Panc1 (cell line): Measurements from ENCODE around the gene SLC35D2.

Experiments used
- TCF7L2 ChIP-seq: IDR thresholded peaks from 2 replicates; pipeline ENCODE4 v1.6.1; 2011; ENCODE audit warnings: mild to moderate bottlenecking, low read depth, low read length, inconsistent platforms
- TF ChIP-seq, protein P1 (sequence below): fragments of 450-650 bp; IDR thresholded peaks from 2 replicates; pipeline ENCODE4 v1.5.1; 2017; ENCODE audit warnings: mild to moderate bottlenecking

DNA sequence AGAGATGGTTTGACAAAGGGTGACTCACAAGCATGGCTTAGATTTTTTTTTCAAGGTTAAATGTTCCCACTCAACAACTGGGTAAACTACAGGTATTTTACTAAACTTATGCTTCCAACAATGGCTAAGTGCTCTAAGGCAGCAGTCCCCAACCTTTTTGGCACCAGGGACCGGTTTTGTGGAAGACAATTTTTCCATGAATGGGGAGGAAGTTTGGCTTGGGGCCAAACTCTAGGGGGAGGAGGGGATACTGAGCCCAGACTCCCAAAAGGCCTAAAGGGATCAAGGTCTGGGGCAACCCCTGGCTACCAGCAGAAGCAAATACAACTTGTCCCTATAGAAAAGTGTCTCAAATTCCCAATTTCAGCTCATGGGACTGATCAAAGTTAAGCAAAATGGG, 49.6 kb downstream of the SLC35D2 start:
- no peak for TF ChIP-seq TCF7L2
- TF ChIP-seq, protein P1, sequence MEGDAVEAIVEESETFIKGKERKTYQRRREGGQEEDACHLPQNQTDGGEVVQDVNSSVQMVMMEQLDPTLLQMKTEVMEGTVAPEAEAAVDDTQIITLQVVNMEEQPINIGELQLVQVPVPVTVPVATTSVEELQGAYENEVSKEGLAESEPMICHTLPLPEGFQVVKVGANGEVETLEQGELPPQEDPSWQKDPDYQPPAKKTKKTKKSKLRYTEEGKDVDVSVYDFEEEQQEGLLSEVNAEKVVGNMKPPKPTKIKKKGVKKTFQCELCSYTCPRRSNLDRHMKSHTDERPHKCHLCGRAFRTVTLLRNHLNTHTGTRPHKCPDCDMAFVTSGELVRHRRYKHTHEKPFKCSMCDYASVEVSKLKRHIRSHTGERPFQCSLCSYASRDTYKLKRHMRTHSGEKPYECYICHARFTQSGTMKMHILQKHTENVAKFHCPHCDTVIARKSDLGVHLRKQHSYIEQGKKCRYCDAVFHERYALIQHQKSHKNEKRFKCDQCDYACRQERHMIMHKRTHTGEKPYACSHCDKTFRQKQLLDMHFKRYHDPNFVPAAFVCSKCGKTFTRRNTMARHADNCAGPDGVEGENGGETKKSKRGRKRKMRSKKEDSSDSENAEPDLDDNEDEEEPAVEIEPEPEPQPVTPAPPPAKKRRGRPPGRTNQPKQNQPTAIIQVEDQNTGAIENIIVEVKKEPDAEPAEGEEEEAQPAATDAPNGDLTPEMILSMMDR: no peak
